ENCODE measurements around the gene PRKAG1.

GRCh38 chr12:48970702-48971334, 47.8 kb downstream of the PRKAG1 start:
- TF ChIP-seq CTCF (IDR thresholded peaks at IDR 0.05) (no peak), POLR2A (IDR thresholded peaks at IDR 0.05) (no peak)

Measured in adrenal gland (tissue), 5 donors.